Renal cortex interstitium (tissue), 11 donors: ENCODE data around the gene RHAG. TPM values are rescaled to one million over a fixed set of nuclear protein-coding genes. Genes with fewer than 3 reads are reported as not detected.
"Not testable (repeated sequence)": the region's sequence is repeated elsewhere in the genome, so short reads cannot be mapped to it uniquely, and the experiment has no call there.

Source experiments
- DNase-seq, 11 donors: peaks; one replicate each; pipeline ENCODE4 v3.0.0-alpha.2; 2013; ENCODE audit warnings: low read depth in 9 of 11, low spot score in 4 of 11; ENCODE audit errors: extremely low read depth in 1 of 11
- polyA plus RNA-seq, 3 donors: library from polyadenylated mRNA; unstranded; fragments of 120-200 nt; gene quantifications; one replicate each; pipeline ENCODE4 v1.2.1, GENCODE V29; 2013; ENCODE audit not compliant: insufficient read length in 3 of 3

The RHAG gene
- polyA plus RNA-seq, 3 donors: 0.56 to 2.2 (median 0.88) TPM

- DNase-seq: no peak
Measured at GRCh38 chr6:49645139-49645538, 8.5 kb upstream of the RHAG start.

GRCh38 chr6:49639177-49639817, 2.7 kb upstream of the RHAG start:
- DNase-seq: no peak

GRCh38 chr6:49637350-49637731, 702 bp upstream of the RHAG start:
- DNase-seq: no peak

- DNase-seq: no peak
Measured at GRCh38 chr6:49635978-49636712, 494 bp downstream of the RHAG start.

DNA sequence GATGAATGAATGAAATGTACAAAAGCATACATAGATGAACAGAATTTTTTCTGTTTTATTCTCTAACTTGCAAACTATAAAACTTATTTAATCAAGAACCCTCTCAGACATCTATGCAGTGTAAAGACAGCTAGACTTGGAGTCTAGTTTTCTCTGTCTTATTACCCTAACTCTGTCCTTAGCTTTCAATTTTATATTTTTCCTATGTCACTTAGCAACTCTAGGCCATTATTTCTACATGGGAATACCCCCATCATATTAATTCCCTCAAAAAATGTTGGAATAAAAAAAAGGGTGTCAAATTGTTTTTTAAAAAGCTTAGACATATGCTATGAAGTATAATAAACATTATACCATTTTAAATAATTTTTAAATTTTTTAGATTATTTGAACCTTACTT, 1.2 kb downstream of the RHAG start:
- DNase-seq: no peak

DNA sequence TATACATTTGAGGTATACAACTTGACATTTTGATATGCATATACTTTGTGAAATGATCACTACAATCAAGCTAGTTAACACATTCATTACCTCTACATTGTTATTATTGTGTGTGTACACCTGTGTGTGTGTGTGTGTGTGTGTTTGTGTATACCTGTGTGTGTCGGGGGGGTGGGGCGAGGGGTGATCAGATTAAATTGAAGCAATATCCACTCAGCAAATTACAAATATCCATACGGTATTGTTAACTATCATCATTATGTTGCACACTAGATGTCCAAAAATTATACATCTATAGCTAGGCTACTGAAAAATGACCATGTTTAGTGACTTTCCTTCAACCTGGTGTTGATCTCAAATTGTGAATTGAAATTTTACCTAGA, 1.8 kb downstream of the RHAG start:
- no peak for DNase-seq

- DNase-seq: no peak
Measured at GRCh38 chr6:49634092-49634835, 2.4 kb downstream of the RHAG start.

- DNase-seq: no peak
Measured at GRCh38 chr6:49633541-49633940, 3.1 kb downstream of the RHAG start.

DNA sequence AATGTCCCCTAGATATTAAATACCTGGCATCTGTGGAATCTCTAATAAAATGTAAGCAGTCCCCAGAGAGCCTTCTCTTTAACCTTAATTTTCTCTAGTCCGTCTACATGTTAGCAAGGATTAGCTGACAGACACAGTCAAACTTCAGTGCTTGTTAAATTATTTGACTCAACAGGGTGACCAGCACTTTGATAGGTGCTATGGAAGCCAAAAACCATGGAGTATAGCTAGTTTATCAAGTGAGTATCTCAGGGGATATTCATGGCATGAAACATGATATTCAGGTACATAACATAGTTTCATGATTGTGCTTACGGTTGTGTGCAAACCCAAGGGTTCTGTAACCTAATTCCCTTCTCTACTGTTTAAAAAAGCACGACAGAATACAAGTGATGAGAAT, 3.9 kb downstream of the RHAG start:
- DNase-seq: no peak

DNA sequence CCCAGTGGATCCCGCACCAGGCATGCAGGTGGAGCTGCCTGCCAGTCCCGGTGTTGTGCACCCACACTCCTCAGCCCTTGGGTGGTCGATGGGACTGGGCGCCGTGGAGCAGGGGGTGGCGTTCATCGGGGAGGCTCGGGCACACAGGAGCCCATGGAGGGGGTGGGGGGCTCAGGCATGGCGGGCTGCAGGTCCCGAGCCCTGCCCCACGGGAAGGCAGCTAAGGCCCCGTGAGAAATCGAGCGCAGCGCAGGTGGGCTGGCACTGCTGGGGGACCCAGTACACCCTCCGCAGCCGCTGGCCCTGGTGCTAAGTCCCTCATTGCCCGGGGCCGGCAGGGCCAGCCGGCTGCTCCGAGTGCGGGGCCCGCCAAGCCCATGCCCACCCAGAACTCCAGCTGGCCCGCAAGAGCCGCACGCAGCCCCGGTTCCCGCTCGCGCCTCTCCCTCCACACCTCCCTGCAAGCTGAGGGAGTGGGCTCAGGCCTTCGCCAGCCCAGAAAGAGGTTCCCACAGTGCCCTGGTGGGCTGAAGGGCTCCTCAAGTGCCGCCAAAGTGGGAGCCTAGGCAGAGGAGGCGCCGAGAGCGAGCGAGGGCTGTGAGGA, 7.1 kb downstream of the RHAG start:
- DNase-seq: not testable (repeated sequence)

DNA sequence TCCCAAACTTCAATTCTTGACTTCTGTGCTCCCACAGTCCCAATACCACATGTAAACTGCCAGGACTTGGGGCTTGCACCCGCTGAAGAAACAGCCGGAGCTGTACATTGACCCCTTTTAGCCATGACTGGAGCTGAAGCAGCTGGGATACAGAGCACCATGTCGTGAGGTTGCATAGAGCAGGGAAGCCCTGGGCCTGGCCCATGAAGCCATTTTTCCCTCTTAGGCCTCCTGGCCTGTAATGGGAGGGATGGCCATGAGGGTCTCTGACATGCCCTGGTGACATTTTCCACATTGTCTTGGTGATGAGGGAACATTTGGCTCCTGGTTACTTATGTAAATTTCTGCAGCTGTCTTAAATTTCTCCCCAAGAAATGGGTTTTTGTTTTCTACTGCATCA, 9.8 kb downstream of the RHAG start:
- DNase-seq: no peak

- no peak for DNase-seq
Measured at GRCh38 chr6:49618257-49618656, 18.4 kb downstream of the RHAG start.

DNA sequence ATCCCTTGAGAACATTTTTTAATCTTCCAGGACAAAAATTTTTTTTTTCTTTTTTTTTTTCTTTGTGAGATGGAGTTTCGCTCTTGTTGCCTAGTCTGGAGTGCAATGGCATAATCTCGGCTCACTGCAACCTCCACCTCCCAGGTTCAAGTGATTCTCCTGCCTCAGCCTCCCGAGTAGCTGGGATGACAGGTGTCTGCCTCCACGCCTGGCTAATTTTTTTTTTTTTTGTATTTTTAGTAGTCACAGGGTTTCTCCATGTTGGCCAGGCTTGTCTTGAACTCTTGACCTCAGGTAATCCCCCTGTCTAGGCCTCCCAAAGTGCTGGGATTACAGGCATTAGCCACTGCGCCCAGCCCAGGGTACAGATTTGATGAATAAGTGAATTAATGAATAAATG, 22.5 kb downstream of the RHAG start:
- DNase-seq: not testable (repeated sequence)

GRCh38 chr6:49609285-49609684, 27.4 kb downstream of the RHAG start:
- DNase-seq: no peak

DNA sequence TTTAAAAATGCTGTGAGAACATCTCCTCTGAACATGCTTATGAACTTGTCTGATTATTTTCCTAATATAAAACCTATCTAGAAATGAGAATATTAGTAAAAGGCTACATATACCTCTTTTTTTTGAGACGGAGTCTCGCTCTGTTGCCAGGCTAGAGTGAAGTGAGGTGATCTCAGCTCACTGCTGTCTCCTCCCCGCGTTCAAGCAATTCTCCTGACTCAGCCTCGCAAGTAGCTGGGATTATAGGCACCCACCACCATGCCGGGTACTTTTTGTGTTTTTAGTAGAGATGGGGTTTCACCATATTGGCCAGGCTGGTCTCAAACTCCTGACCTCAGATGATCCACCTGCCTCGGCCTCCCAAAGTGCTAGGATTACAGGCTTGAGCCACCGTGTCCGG, 28.4 kb downstream of the RHAG start:
- DNase-seq: not testable (repeated sequence)

- DNase-seq: no peak
Measured at GRCh38 chr6:49607391-49607982, 29.2 kb downstream of the RHAG start.

GRCh38 chr6:49606721-49607390, 29.8 kb downstream of the RHAG start:
- peak; percentile 43 to 84 (median 61) for DNase-seq

DNA sequence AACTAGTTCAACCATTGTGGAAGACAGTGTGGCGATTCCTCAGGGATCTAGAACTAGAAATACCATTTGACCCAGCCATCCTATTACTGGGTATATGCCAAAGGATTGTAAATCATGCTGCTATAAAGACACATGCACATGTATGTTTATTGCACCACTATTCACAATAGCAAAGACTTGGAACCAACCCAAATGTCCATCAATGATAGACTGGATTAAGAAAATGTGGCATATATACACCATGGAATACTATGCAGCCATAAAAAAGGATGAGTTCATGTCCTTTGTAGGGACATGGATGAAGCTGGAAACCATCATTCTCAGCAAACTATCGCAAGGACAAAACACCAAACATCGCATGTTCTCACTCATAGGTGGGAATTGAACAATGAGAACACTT, 32.6 kb downstream of the RHAG start:
- not testable (repeated sequence) for DNase-seq

GRCh38 chr6:49587262-49587661, 49.4 kb downstream of the RHAG start:
- DNase-seq: not testable (repeated sequence)
